HG03045 (cell line): ENCODE measurements around the gene HYAL1.
"Not testable (repeated sequence)": the region's sequence is repeated elsewhere in the genome, so short reads cannot be mapped to it uniquely, and the experiment has no call there.

Experiments
- ATAC-seq: cut with Tn5 transposase; IDR thresholded peaks from one replicate; pipeline ENCODE4 v1.9.1; 2021; ENCODE audit warnings: mild to moderate bottlenecking, moderate library complexity; ENCODE audit not compliant: unreplicated experiment

The HYAL1 gene

DNA sequence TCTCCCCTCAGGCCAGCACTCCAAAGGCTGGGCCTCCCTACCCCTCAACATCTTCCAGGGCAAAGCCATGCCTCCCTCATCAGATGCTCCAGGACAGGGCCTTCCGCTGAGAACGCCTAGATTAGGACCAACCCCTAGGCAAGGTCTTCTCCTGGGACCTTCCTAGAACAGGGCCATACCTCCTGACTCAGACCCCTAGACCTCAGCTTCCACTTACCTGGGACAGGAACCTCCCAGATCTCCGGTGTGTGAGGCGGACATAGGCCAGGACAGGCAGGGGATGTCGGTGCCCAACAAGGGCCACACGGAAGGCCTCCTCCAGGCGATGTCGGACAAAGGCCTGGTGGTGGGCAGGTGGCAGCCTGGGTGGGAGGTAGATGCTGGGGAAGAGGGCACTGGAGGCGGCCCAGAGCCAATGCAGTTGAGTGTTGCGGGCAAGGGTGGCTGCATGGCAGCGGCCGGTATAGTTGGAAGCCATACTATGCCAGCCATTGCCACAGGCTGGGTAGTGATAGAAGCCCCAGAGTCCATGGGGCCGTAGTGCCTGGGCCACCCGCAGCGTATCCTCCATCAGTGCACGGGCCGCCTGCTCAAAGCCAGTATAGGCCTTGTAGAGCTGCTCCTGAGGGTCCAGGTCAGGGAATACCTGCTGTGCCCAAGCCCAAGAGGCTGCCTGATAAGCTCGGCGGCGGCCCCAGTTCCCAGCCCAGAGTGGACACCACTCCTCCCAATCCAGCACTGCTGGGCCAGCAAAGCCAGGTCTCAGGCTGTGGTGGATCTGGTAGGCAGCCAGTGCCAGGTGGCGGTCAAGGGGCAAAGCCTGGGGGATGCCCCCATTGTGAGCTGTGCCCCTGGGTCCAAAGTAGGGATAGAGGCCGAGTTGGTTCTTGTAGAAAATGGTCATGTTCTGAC is 8.6 kb downstream of the HYAL1 start:
- ATAC-seq, result no peak

DNA sequence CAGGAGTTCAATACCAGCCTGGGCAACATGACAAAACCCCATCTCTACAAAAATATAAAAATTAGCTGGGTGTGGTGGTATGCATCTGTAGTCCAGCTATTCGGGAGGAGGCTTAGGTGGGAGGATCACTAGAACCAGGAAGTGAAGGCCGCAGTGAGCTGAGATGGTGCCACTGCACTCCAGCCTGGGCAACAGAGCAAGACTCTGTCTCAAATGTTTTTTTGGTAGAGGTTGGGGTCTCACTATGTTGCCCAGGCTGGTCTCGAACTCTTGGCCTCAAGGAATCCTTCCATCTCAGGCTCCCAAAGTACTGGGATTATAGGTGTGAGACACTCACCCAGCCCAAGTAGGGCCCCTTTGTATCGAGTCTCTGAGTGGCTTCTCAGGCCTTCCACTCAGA is 9.3 kb downstream of the HYAL1 start:
- ATAC-seq, result no peak

DNA sequence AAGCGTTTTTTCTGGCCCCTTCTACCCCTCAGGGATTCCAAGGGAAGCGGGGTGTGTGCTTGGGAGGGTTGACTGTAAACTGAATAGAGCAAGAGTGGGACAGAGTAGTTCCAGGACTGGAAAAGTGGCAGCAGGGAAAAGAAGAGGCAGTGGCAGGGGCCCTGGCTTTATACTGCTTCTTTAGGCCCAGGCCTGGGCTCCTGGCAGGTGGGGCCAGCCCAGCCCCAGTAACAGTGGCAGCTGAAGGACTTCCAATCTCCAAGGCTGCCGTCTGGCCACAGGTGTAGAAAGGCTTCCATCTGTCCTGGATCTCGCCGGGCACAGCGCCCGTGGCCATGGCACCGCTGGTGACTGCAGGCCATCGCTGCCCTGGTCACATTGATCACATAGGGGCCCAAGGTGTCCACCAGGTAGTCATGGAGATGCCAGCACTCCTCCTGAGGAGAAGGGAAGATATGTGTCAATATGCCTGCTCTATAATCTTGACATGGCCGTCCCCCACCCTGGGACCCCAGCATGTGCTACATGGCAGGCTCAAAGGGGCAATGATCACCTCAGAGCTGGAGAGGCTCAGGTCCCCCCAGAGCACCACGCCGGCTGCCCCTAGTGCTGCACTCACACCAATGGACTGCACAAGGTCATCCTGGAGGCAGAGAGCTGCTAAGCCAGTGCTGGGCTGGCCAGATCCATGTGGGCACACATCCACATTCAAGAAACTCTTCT is 10.1 kb downstream of the HYAL1 start:
- no peak for ATAC-seq

DNA sequence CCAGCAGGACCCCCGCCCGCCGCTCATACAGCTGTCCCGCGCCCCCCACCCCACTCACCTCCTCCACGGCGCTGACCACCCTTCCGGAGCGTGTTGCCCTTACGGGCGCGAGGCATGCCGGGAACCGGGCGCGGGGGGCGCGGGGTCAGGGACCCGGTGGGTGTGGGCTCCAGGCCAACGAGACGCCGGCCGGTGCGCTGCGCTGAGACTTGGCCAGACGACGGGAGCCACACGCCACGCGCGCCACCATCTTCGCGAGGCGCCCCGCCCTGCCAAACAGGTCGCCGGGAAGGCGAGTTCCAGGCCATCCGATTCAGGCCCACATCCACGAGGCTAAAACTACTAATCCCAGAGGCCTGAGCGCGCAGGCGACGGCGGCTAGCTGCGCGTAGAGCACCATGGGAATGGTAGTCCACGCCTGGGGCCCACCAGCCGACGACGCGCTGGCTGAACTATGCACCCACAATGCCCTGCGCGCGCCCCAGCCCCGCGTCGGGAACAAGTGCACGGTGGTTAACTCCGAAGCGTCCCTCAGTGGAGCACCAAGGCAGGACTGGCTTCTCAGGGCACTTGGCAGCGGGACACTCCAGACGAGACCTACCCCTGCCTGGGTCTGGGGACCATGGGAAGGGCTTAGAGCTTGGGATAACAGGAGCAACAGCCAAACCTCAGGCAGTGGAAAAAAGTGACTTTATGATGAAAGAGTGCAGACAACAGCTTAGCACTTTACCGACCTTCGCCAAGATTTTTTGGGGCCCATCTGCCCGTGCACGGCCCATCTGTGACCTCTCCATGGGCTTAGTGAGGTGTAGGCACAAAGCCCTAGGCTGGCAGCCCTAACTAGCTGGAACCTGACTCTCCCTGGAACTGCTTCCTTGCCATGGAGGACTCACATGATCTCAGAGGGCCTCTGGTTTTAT is 11.0 kb downstream of the HYAL1 start, which contains the start of gene IFRD2:
Gene IFRD2, minus strand, starts transcription at position 271 of the 920 bp plus-strand sequence. Its CDS starts 155 bp downstream, at position 116.
- ATAC-seq, result peak; percentile 88

DNA sequence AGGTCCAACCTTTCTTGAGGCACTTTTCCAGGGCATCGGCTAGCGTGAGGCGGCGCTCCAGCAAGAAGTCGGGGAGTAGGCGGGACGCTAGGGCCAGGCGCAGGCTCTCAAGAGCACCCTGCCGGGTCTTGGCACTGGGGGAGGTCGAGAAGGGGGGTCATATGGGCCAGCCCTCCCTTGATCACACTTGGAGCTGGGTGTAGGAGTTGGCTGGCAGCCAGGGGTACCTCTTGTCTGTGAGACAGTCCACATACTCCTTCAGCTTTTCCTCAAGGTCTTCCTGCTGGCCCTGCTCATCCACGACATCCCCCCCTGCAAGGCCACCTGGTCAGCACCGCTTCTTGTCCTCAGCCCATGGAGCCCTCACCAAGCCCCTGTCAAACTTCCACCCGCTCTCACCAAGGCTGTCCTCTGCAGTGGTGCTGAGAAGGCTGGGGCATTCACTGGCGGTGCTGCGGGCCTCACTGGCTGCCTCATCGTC is 13.2 kb downstream of the HYAL1 start:
- ATAC-seq, result no peak

DNA sequence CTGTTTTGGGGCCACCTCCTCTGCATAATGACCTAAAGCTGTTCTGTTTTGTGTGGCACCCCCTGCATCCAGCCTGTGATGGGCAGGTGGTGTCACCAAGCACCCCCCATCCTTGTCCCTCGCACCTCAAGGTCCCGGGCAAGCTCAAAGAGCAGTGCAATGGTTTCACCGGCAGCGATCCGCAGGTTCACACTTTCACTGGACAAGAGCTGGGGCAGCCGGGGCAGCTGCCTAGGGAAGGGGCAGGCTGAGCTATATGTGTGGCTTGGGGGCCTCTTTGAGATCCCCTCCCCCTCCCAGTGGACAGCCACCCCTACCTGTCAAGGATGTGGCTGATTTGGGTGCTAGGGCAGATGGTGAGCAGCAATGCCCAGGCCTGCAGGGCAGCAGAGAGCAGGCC is 14.2 kb downstream of the HYAL1 start:
- no peak for ATAC-seq

DNA sequence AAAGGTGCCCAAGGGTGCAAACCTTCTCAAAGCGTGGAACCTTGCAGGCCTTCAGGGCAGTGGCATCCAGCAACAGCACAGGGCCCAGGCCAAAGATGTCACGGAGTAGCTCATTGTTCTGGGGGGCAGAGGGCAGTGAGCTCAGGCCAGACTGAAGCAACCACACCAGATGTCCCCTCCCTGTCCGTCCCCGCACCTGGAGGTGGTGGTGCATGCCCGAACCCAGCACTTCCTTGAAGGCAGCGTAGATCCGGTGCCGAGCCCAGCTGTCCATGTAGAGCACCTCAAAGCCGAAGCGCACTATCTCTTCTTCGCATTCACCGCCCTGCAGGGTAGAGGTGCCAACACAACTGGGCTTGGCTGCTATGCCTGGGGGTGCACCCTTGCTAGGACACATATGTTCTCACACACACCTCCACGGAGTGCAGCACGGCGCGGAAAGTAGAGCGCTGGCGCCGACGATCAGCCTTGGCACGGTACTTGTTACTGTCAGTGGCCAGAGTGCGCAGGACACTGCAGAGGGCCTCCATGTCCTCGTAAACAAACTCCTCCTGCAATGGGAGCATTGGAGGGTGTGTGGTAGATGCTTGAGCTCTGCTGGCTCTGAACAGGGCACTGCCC is 14.9 kb downstream of the HYAL1 start:
- ATAC-seq, result no peak

DNA sequence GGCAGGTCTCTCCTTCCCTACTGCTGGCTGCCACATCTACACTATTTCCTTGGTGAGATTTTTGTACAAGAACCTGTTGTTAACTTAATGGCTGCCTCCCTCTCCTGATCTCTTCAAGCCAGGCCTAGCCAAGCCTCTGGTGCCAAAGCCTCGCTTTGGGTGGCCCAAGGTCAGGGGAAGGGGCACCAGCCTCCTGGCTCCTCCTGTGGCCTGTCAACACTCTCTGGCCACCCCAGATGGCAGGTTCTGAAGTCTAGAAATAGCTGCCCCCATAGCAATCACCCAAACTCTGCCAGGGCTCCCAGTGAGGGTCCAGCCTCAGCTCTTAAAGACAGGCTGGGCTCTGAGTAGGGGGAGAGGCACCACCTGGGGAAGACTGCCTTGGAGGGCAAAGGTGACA is 16.1 kb downstream of the HYAL1 start:
- ATAC-seq, result no peak

DNA sequence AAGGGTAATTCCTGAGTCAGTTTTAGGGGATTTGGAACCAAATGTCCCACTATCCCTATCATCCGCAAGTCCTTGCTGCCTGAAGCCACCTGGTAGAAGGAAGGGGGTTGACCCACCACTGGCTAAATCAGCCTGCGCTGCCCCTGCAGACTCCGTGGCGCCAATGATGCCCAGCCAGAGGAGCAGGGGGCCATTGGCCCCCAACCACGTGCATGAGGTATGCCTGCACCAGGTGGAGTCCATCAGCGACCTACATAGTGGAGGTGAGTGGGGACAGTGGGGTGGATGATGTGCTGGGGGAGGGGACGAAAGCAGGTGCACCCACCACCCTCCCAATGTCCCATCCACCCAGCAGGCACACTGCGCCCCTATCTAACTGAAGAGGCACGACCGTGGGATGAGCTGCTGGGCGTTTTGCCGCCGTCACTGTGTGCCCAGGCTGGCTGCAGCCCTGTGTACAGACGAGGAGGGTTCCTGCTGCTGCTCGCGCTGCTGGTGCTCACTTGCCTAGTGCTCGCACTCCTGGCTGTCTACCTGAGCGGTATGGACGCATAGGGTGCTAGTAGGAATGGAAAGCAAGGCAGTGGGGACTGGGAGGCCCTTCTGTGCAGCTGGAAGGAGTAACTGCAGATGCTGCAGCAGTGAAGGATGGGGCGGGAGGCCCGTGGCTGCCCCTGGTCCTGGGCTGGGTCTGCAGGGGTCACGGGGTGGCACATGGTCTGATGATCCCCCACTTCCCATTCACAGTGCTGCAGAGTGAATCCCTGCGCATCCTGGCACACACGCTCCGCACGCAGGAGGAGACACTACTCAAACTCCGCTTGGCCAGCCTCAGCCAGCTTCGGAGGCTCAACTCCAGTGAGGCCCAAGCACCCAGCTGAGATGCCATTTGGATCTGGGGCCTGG is 16.8 kb downstream of the HYAL1 start:
- no peak for ATAC-seq

DNA sequence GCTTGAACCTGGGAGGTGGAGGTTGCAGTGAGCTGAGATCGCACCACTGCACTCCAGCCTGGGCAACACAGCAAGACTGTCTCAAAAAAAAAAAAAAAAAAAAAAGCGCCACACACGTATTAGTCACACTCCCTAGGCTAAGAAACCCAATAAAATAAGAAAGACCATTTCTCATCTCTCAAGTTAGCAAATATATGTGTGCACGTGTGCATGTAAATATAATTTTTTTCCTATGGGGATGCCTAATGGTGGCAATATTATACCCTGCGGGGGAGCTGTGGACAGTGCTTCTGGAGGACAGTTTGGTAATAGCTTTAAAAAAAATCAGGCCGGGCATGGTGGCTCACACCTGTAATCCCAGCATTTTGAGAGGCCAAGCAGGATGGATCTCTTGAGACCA is 19.3 kb downstream of the HYAL1 start:
- not testable (repeated sequence) for ATAC-seq

DNA sequence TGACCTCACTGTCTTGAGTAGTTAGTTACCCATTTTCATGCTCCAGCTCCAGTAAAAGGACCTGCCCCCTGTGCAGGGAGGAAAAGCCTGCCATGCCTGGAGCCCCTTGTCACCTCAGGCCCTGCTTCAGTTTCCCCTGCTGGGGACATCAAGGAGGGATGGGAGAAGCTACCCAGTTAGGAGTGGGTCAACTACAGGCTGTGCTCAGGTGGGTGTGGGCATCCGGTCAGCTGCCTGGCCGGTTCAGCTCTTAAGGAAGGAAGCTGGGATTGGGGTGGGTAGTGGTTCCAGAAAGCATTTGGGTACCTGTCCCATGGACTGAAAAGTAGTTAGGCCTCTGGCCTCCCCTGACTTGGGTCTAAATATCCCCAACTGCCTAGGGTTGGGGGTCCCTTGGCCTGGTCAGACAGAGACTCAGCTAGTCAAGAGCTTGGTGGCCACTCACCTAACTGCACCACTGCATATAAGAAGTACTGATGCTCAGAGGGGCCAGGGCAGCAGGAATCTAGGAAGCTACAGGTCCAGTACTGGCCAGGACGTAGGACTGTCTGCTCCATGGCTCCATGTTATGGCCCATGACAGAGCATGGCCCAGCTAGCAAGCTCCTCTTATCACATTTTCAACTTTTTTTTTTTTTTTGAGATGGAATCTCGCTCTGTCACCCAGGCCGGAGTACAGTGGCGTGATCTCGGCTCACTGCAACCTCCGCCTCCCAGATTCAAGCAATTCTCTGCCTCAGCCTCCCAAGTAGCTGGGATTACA is 23.9 kb downstream of the HYAL1 start:
- no peak for ATAC-seq

DNA sequence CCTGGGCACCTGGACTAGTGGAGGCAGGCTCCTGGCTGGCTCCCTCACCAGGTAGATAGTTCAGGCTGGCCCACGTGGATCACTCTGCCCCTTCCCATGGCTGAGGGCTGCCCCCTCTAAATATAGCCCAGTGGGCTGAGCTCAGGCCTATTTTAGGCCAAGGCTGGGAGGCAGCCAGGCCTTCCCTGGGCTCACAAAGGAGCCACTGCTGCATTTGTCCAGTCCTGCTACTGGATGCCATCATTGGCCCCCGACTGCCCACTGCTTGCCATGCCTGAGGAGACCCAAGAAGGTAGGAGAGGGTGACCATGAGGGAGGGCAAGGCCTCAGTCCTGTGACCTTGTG is 24.5 kb downstream of the HYAL1 start, which contains the start of gene LSMEM2:
Gene LSMEM2, plus strand, starts transcription at position 208 of the 345 bp plus-strand sequence. Its CDS starts 27 bp downstream, at position 235.
- no peak for ATAC-seq

DNA sequence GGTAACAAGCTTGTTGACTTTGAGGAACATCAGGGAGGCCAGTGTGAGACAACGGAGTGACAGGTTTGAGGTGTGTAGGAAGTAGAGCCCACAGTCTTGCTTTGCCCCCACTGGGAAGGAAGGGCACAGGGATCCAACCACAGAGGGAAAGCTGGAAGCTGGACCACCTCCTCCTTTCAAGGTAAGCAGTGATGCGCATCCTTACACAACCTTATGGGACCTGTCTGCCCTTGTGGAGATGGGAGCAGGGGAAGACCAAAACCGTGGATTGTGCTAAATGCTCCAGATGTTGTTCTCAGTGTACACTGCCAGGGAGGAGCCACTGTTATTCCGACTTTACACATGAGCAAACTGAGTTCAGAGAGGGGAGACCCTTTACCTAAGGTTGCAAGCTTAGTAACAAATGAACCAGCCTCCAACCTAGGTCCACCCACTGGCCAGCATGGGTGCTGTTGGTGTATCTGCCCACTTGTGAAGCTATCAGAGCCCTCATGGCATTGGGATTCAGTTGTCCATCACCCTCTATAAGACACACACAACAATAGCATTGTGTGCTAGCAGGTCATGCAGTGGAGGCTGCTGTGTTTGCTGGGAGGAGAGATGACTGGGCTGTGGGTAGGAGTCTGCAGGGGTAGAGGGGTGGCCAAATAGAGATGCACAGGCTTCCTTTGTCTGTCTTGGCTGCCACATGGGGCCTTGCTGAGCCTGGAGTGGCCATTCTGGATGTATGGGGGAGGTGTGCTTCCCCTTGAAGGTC is 25.1 kb downstream of the HYAL1 start:
- ATAC-seq, result no peak

DNA sequence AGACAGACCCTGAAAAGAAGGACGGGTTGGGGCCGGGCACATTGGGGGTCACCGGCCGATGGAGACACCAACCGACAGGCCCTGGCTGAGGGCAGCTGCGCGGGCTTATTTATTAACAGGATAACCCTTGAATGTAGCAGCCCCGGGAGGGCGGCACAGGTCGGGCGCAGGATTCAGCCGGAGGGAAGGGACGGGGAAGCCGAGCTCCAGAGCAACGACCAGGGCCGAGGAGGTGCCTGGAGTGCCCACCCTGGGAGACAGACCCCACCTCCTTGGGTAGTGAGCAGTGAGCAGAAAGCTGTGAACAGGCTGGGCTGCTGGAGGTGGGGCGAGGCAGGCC is 26.6 kb downstream of the HYAL1 start:
- ATAC-seq, result no peak

DNA sequence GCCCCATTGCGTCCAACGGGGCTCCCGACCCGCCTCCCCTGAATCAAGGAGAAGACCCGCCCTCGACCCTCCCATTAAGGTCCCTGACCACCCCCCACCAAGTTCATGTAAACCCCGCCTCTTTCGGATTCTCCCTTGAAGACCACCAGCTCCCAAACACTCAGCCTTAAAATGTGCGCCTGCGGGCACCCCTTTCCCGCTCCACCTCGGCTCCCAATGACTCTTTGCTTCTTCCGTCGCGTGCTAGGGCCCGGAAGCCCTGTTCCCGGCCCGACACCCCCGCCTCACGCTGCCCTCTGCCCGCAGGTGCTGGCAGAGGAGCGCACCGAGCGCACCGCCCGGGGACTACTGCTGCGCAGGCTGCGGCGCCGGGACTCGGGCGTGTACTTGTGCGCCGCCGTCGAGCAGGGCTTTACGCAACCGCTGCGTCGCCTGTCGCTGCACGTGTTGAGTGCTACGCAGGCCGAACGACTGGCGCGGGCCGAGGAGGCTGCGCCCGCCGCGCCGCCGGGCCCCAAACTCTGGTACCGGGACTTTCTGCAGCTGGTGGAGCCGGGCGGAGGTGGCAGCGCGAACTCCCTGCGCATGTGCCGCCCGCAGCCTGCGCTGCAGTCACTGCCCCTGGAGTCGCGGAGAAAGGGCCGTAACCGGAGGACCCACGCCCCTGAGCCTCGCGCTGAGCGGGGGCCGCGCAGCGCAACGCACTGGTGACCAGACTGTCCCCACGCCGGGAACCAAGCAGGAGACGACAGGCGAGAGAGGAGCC is 27.2 kb downstream of the HYAL1 start:
- ATAC-seq, result no peak

DNA sequence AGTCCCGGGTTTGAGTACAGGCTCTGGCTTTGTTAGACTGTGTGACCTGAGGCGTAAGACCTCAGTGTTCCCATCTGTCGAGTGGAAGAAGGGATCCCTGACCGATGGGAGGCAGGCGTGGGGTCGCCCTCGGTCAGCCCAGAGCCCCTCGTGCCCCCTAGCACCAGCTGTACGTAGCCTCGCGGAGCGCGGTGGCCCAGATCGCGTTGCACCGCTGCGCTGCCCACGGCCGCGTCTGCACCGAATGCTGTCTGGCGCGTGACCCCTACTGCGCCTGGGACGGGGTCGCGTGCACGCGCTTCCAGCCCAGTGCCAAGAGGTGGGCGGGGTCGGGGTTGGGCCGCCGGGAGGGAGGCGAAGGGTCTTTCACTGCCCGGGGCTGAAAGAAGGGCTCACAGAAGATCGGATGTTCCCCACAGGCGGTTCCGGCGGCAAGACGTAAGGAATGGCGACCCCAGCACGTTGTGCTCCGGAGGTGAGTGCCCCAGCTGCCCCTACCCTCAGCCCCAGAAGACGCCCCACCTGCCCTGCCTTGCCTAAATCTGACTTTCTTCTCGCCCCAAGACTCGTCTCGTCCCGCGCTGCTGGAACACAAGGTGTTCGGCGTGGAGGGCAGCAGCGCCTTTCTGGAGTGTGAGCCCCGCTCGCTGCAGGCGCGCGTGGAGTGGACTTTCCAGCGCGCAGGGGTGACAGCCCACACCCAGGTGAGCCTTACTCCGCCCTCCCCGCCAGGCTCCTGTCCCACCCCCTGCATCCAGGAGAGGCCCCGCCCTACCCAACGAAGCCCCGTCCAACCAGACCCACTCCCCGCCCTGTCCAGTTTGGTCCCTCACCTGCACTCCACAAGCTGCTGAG is 28.0 kb downstream of the HYAL1 start:
- no peak for ATAC-seq
